Activated naive CD8-positive, alpha-beta T cell treated with anti-CD3 and anti-CD28 coated beads, Interleukin-2, amount 50 U/mL, for 24 hours (primary cell): ENCODE data around the gene TMSB4X.
"Not testable (repeated sequence)": the region's sequence is repeated elsewhere in the genome, so short reads cannot be mapped to it uniquely, and the experiment has no call there.

ENCODE experiments used
- ATAC-seq: fragments of 150-1000 bp; cut with Tn5 transposase; one replicate; pipeline ENCODE4 v1.10.0; 2021
- DNase-seq: peaks from one replicate; pipeline ENCODE4 v3.0.0; 2021
- H3K27ac Mint-ChIP-seq: one replicate; pipeline ENCODE4 v1.8.0; 2021; ENCODE audit warnings: mild to moderate bottlenecking, mixed read lengths
- H3K27me3 Mint-ChIP-seq: one replicate; pipeline ENCODE4 v1.8.0; 2021; ENCODE audit warnings: mixed read lengths
- H3K36me3 Mint-ChIP-seq: one replicate; pipeline ENCODE4 v1.8.0; 2021; ENCODE audit warnings: low read depth, mixed read lengths
- H3K4me1 Mint-ChIP-seq: one replicate; pipeline ENCODE4 v1.8.0; 2021; ENCODE audit warnings: mixed read lengths
- H3K4me3 Mint-ChIP-seq: one replicate; pipeline ENCODE4 v1.8.0; 2021; ENCODE audit warnings: mild to moderate bottlenecking, moderate library complexity, mixed read lengths
- H3K9me3 Mint-ChIP-seq: one replicate; pipeline ENCODE4 v1.8.0; 2021; ENCODE audit warnings: mixed read lengths

Gene TMSB4X

GRCh38 chrX:13008189-13008533 lies 33.3 kb downstream of the TMSB4X start:
- H3K4me1 Mint-ChIP-seq: peaks cover 74% of the 10 kb centered on the region
- H3K9me3 Mint-ChIP-seq: no peaks in the 10 kb centered on the region
- ATAC-seq (no peak), DNase-seq (no peak)
- H3K27ac Mint-ChIP-seq: peak overlapping the region; percentile 46
- H3K27me3 Mint-ChIP-seq: no peaks in the 10 kb centered on the region
- H3K36me3 Mint-ChIP-seq: no peaks in the 10 kb centered on the region
- no peak overlapping the region for H3K4me3 Mint-ChIP-seq

GRCh38 chrX:13008851-13009250 lies 33.9 kb downstream of the TMSB4X start:
- Mint-ChIP-seq H3K4me1 (peaks cover 76% of the 10 kb centered on the region), H3K36me3 (no peaks in the 10 kb centered on the region), H3K4me3 (no peak overlapping the region), H3K9me3 (no peaks in the 10 kb centered on the region), H3K27me3 (no peaks in the 10 kb centered on the region), H3K27ac (no peak overlapping the region)
- ATAC-seq (no peak), DNase-seq (no peak)

GRCh38 chrX:13009273-13009672 lies 34.4 kb downstream of the TMSB4X start:
- no peak for ATAC-seq
- no peaks in the 10 kb centered on the region for H3K27me3 Mint-ChIP-seq
- H3K9me3 Mint-ChIP-seq: no peaks in the 10 kb centered on the region
- no peak overlapping the region for H3K27ac Mint-ChIP-seq
- no peak for DNase-seq
- H3K4me1 Mint-ChIP-seq: peaks cover 80% of the 10 kb centered on the region
- H3K36me3 Mint-ChIP-seq: no peaks in the 10 kb centered on the region
- no peak overlapping the region for H3K4me3 Mint-ChIP-seq

- DNase-seq (no peak), ATAC-seq (no peak)
- H3K4me3 Mint-ChIP-seq: no peak overlapping the region
- H3K9me3 Mint-ChIP-seq: no peaks in the 10 kb centered on the region
- H3K27me3 Mint-ChIP-seq: no peaks in the 10 kb centered on the region
- H3K27ac Mint-ChIP-seq: no peak overlapping the region
- peaks cover 81% of the 10 kb centered on the region for H3K4me1 Mint-ChIP-seq
- H3K36me3 Mint-ChIP-seq: no peaks in the 10 kb centered on the region
Observed at GRCh38 chrX:13009844-13010243, 34.9 kb downstream of the TMSB4X start.

GRCh38 chrX:13010546-13010945 lies 35.6 kb downstream of the TMSB4X start:
- Mint-ChIP-seq H3K9me3 (no peaks in the 10 kb centered on the region), H3K27me3 (no peaks in the 10 kb centered on the region), H3K4me3 (no peak overlapping the region), H3K36me3 (no peaks in the 10 kb centered on the region), H3K4me1 (peaks cover 80% of the 10 kb centered on the region), H3K27ac (no peak overlapping the region)
- DNase-seq (no peak), ATAC-seq (no peak)

GRCh38 chrX:13013363-13014110 lies 38.6 kb downstream of the TMSB4X start:
- Mint-ChIP-seq H3K27ac (peak overlapping the region; percentile 83), H3K4me3 (peak overlapping the region; percentile 51), H3K9me3 (no peaks in the 10 kb centered on the region), H3K4me1 (peaks cover 67% of the 10 kb centered on the region), H3K27me3 (no peaks in the 10 kb centered on the region), H3K36me3 (no peaks in the 10 kb centered on the region)
- DNase-seq: no peak
- ATAC-seq: peak; percentile 90

GRCh38 chrX:13014111-13015096 lies 39.5 kb downstream of the TMSB4X start:
- DNase-seq (no peak), ATAC-seq (peak; percentile 62)
- peak overlapping the region; percentile 68 for H3K27ac Mint-ChIP-seq
- no peaks in the 10 kb centered on the region for H3K27me3 Mint-ChIP-seq
- H3K9me3 Mint-ChIP-seq: no peaks in the 10 kb centered on the region
- peaks cover 61% of the 10 kb centered on the region for H3K4me1 Mint-ChIP-seq
- H3K36me3 Mint-ChIP-seq: no peaks in the 10 kb centered on the region
- H3K4me3 Mint-ChIP-seq: no peak overlapping the region

GRCh38 chrX:13015536-13016236 lies 40.8 kb downstream of the TMSB4X start:
- Mint-ChIP-seq H3K9me3 (no peaks in the 10 kb centered on the region), H3K36me3 (no peaks in the 10 kb centered on the region), H3K4me1 (peaks cover 60% of the 10 kb centered on the region), H3K4me3 (no peak overlapping the region), H3K27ac (no peak overlapping the region), H3K27me3 (no peaks in the 10 kb centered on the region)
- ATAC-seq (no peak), DNase-seq (no peak)

- not testable (repeated sequence) for H3K9me3 Mint-ChIP-seq, H3K27ac Mint-ChIP-seq, H3K36me3 Mint-ChIP-seq, DNase-seq, H3K27me3 Mint-ChIP-seq, ATAC-seq, H3K4me3 Mint-ChIP-seq
- peaks cover 58% of the 10 kb centered on the region for H3K4me1 Mint-ChIP-seq
Observed at GRCh38 chrX:13016731-13017130, 41.8 kb downstream of the TMSB4X start.

- H3K4me3 Mint-ChIP-seq: no peak overlapping the region
- H3K9me3 Mint-ChIP-seq: no peaks in the 10 kb centered on the region
- peak overlapping the region; percentile 56 for H3K27ac Mint-ChIP-seq
- no peaks in the 10 kb centered on the region for H3K36me3 Mint-ChIP-seq
- DNase-seq: no peak
- peaks cover 63% of the 10 kb centered on the region for H3K4me1 Mint-ChIP-seq
- no peak for ATAC-seq
- no peaks in the 10 kb centered on the region for H3K27me3 Mint-ChIP-seq
Observed at GRCh38 chrX:13022926-13023325, 48.0 kb downstream of the TMSB4X start.

GRCh38 chrX:13023567-13023966 lies 48.7 kb downstream of the TMSB4X start:
- peak; percentile 44 for ATAC-seq
- Mint-ChIP-seq H3K4me3 (no peak overlapping the region), H3K9me3 (no peaks in the 10 kb centered on the region), H3K36me3 (no peaks in the 10 kb centered on the region), H3K27ac (peak overlapping the region; percentile 56), H3K4me1 (peaks cover 69% of the 10 kb centered on the region), H3K27me3 (no peaks in the 10 kb centered on the region)
- no peak for DNase-seq

GRCh38 chrX:13023979-13024378 lies 49.1 kb downstream of the TMSB4X start:
- Mint-ChIP-seq H3K9me3 (no peaks in the 10 kb centered on the region), H3K4me1 (peaks cover 72% of the 10 kb centered on the region), H3K27ac (peak overlapping the region; percentile 56), H3K27me3 (no peaks in the 10 kb centered on the region), H3K4me3 (no peak overlapping the region), H3K36me3 (no peaks in the 10 kb centered on the region)
- ATAC-seq (no peak), DNase-seq (no peak)

GRCh38 chrX:13024986-13025385 lies 50.1 kb downstream of the TMSB4X start:
- peaks cover 78% of the 10 kb centered on the region for H3K4me1 Mint-ChIP-seq
- DNase-seq (no peak), ATAC-seq (no peak)
- H3K9me3 Mint-ChIP-seq: no peaks in the 10 kb centered on the region
- H3K4me3 Mint-ChIP-seq: no peak overlapping the region
- peak overlapping the region; percentile 87 for H3K27ac Mint-ChIP-seq
- no peaks in the 10 kb centered on the region for H3K27me3 Mint-ChIP-seq
- H3K36me3 Mint-ChIP-seq: no peaks in the 10 kb centered on the region
